NCI-H748 (cell line): ENCODE measurements around the gene GRIK5.
"Not testable (repeated sequence)": the region's sequence is repeated elsewhere in the genome, so short reads cannot be mapped to it uniquely, and the experiment has no call there.

Source experiments
- DNase-seq: peaks from one replicate; lab custom pipeline; 2025; ENCODE audit not compliant: unreplicated experiment; lab: John Stamatoyannopoulos, UW

Gene GRIK5

GRCh38 chr19:42069619-42070351 lies at the start of gene GRIK5:
Gene GRIK5 (minus strand): TSS chr19:42070206. CDS start chr19:42065770, 4,436 bp downstream.
- no peak for DNase-seq

GRCh38 chr19:42117076-42117475 lies 47.1 kb upstream of the GRIK5 start:
- DNase-seq: no peak

- DNase-seq: no peak
These were observed 46.5 kb upstream of the GRIK5 start for GRCh38 chr19:42116308-42117075.

GRCh38 chr19:42115705-42116104 lies 45.7 kb upstream of the GRIK5 start:
- no peak for DNase-seq

- DNase-seq: no peak
These were observed 45.2 kb upstream of the GRIK5 start for GRCh38 chr19:42115219-42115618.

- no peak for DNase-seq
These were observed 44.4 kb upstream of the GRIK5 start for GRCh38 chr19:42114412-42114811.

- no peak for DNase-seq
These were observed 43.8 kb upstream of the GRIK5 start for GRCh38 chr19:42113641-42114348.

- DNase-seq: no peak
These were observed 41.8 kb upstream of the GRIK5 start for GRCh38 chr19:42111811-42112210.

- no peak for DNase-seq
These were observed 41.4 kb upstream of the GRIK5 start for GRCh38 chr19:42111384-42111783.

GRCh38 chr19:42110658-42111057 lies 40.7 kb upstream of the GRIK5 start:
- no peak for DNase-seq

- no peak for DNase-seq
These were observed 39.9 kb upstream of the GRIK5 start for GRCh38 chr19:42109896-42110295.

GRCh38 chr19:42108527-42109389 lies 38.8 kb upstream of the GRIK5 start:
- peak; percentile 90 for DNase-seq

GRCh38 chr19:42105368-42105767 lies 35.4 kb upstream of the GRIK5 start:
- no peak for DNase-seq

- no peak for DNase-seq
These were observed 32.9 kb upstream of the GRIK5 start for GRCh38 chr19:42102877-42103276.

- not testable (repeated sequence) for DNase-seq
These were observed 30.2 kb upstream of the GRIK5 start for GRCh38 chr19:42100241-42100640.

- DNase-seq: no peak
These were observed 29.4 kb upstream of the GRIK5 start for GRCh38 chr19:42099336-42099925.

GRCh38 chr19:42098781-42099180 lies 28.8 kb upstream of the GRIK5 start:
- no peak for DNase-seq

GRCh38 chr19:42097461-42097860 lies 27.5 kb upstream of the GRIK5 start:
- no peak for DNase-seq

GRCh38 chr19:42096255-42096837 lies 26.3 kb upstream of the GRIK5 start:
- no peak for DNase-seq

- no peak for DNase-seq
These were observed 25.8 kb upstream of the GRIK5 start for GRCh38 chr19:42095814-42096230.
